Stimulated activated CD4-positive, alpha-beta T cell treated with anti-CD3 and anti-CD28 coated beads, Interleukin-2, amount 100 ng/mL, for 48 hours (primary cell): ENCODE measurements around the gene CTDSPL.

Experiments
- DNase-seq, 2 donors: peaks; one replicate each; pipeline ENCODE4 v3.0.0-alpha.2; 2020

The CTDSPL gene

DNA sequence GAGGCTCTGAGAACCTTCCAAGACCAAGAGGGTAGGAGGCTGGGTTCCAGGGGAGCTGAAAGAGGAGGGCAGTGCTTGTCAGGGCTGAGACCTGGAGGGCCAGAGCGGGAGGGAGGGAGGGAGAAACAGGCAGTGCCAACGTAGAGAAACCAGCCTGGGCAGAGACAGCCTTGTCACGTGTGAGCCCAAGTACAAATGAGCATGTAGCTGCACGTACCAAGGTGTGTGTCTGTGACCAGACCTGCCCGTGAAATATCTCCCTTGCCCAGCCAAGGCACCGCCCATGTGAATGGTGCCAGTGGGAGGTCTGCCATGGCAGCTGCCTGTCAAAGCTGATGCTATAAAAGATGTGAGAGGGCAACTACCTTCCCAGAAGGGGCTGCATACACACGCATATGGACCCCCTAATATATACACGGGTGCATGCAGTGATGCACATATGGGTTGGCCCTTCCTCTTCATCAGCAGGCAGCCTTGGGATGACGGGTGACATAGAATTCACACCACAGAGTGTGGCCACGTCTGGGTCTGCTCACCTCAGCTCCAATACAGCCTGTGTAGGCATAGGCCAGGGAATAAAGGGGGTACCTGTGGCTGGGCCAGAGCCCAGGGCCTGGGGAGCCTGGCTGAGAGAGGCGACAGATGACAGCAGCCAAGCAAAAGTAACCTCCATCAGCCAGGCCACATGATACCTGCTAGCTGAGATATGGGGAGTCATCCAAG, 7.8 kb upstream of the CTDSPL start:
- no peak for DNase-seq

DNA sequence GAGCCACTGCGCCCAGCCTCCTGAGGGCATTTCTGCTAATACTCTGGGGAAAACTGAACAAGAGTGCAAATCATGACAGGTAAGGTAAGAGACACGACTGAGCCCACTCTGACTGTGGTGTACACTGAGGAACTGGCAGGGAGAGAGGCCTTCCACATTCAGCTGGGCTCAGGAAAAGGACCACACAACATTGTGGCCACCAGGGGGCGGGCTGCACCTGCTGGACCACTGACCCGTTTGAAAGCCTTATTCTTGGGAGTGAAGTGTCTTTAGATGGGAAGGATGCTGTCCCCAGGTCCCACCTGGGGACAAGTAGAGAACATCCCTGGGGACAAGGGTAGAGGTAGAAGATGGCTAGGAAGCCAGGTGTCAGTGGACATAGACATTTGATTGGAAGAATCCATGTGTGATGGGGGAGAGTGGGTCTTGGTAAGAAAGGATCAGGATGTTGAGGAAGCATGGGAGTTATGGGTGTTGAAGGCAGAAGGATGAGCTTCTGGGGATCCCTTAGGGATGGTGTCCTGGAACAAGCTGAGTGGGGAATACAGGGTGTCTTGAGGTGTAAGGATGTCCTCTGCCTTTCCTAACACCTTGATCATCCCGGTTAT, 6.2 kb upstream of the CTDSPL start:
- peak; percentile 78 to 82 for DNase-seq

GRCh38 chr3:37856381-37856780, 5.3 kb upstream of the CTDSPL start:
- DNase-seq = no peak

GRCh38 chr3:37858742-37859141, 2.9 kb upstream of the CTDSPL start:
- DNase-seq = no peak

DNA sequence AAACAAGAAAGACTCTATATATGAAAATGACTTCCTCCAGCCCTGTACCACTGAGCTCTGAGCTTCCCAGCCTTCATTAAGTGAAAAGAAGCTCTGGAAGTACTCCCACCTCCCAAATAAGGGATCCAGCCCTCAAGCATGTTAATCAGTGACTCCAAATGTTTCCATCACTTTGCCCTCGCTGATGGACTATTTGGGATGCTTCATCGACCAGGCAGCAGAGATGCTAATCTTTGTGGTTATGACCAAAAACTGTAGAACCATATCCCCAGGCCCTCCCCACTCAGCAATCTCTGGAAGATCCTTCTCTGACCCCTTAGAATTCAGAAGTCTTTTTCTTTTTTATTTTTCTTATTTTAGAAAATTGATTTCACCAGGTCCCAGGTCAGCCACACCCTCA, 2.3 kb upstream of the CTDSPL start:
- no peak for DNase-seq

- no peak for DNase-seq
Measured at GRCh38 chr3:37859908-37860199, 1.8 kb upstream of the CTDSPL start.

DNA sequence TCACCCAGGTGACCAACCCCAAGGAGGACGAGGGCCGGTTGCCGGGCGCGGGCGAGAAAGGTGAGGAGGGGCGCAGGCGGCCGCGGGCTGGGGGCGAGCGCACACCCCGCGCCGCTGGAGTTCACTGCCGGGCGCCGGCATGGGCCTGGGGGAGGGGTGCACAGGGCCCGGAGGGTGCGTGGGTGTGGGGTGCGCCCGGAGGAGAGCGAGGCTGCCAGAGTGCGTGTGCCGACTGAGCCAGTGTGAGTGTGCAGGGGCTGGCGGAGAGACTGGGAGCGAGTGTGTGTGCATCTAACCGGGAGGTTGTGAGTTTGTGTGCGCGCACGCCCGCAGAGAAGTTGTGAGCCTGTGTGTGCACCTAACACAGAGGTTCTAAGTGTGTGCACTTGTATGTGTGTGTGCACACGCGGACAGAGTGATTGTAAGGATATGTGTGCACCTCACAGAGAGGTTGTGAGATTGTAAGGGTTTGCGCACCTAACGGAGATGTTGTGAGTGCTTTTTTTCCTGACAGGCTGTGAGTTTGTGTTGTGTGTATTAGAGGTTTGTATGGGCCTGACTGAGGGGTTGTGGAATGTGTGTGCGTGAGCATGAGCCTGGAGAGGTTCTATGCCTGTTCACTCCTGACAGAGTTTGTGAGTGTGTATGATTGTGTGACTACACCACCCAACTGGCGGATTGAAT, 681 bp downstream of the CTDSPL start:
- peak; percentile 29 to 51 for DNase-seq

DNA sequence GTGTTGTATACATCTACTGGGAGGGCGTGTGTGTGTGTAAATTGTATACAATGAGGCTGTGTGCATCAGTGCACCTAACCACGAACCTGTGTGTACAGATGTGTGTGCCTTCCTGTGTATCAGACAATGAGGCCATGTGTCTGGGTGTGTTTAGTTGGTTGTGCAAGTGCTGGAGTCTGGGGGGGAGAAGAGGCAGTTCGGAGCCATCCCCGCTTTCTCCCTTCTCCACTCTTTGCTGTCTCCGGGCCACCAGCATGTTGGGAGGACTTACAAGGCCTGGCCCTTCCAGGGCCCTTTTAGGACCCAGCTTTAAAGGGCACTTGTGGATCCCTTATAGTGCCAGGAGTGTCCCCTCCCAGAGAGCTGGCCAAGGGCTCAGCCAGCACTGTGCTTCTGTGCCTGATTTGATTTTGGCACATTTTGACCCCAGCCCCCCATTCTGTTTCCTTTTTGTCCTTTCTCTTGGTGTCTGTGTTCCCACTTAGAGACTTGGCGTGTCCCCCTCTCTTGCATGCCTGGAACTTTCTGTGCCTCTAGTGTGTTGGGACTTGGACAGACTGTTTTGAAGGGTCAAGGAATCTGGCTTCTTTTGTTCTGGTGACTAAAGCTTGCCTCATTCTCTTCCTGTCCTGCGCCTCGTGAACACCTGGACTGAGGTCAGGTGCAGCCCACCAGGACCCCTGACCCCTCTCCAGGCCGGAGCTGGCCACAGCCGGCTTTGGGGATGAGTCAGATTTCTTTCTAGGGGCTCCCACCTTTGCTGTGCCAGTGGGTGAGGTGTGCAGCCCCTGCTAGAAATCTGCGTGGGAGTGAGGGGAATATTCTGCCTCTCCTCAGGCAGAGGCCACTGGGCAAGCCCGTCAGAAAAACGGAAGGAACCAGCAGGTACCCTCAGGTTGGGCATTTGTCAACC, 1.5 kb downstream of the CTDSPL start:
- no peak for DNase-seq

- no peak for DNase-seq
Measured at GRCh38 chr3:37863949-37864822, 2.5 kb downstream of the CTDSPL start.

GRCh38 chr3:37864904-37865303, 3.2 kb downstream of the CTDSPL start:
- DNase-seq = no peak

DNA sequence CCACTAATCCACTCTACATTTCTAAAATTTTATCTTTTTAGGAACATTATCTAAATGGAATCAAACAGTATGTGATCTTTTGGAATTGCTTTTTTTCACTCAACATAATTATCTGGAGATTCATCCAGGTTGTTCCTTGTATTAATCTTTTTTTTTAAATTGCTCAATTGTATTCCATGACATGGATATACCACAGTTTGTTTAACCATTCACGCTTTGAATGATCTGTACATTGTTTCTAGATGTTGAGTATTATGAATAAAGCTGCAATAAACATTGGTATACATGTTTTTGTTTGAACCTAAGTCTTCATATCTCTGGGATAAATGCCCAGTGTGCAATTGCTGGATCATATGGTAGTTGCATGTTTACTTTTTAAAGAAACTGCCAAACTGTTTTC, 5.5 kb downstream of the CTDSPL start:
- DNase-seq = no peak

DNA sequence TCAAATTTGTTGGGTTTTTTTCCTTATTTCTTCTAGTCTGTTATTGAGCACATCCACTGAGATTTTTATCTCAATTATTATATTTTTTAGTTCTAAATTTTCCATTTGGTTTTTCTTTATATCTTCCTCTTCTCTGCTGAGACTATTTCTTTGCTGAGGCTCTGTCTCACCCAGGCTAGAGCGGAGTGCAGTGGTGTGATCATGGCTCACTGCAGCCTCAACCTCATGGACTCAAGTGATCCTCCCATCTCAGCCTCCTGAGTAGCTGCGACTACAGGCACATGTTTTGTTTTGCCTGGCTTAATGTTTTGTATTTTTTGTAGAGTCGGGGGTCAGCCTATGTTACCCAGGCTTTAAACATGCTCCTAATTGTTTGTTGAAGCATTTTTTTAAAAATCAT, 10.2 kb downstream of the CTDSPL start:
- no peak for DNase-seq

DNA sequence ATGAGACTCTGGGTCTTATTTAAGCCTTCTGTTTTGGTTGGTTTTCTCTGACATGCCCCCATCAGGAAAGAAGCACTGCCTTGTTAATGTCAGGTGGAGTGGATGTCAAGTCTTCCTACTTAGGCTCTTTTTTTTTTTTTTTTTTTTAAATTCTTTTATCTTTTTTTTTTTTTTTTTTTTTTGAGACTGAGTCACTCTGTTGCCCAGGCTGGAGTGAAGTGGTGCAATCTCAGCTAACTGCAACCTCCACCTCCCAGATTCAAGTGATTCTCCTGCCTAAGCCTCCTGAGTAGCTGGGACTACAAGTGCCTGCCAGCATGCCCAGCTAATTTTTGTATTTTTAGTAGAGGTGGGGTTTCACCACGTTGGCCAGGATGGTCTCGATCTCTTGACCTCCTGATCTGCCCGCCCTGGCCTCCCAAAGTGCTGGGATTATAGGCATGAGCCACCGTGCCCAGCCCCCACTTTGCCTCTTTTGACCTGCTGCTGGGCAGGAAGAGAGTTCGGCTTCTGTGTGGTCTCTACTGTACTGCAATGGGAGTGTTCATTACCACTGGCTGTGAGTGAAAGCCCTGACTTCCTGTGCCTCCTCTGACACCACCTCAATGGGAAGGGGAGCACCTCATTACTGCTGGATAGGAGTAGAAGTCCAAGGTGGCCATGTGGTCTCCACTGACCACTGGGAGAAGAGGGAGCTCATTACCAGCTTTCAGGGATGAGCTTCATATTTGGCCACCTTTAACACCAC, 10.9 kb downstream of the CTDSPL start:
- DNase-seq = no peak

- no peak for DNase-seq
Measured at GRCh38 chr3:37876279-37876678, 14.6 kb downstream of the CTDSPL start.

- no peak for DNase-seq
Measured at GRCh38 chr3:37882711-37883110, 21.0 kb downstream of the CTDSPL start.

DNA sequence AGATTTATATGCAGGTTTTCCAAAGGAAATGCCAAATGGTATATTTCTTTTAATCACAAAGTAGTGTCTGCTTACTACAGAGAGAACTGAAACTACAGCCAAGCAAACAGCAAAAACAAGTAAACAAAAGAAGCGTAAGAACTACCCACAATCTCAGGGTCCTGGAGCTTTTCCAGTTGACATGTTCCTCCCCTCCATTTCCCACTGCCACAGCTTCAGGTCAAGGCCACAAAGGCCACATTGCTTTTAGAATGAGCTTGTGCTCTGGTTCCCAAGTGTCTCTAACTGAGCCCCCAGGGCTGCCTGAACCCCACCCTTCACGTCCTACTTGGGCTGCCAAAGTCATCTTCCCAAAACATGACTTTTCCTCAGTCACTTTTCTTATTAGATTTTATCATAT, 24.1 kb downstream of the CTDSPL start:
- DNase-seq = no peak

DNA sequence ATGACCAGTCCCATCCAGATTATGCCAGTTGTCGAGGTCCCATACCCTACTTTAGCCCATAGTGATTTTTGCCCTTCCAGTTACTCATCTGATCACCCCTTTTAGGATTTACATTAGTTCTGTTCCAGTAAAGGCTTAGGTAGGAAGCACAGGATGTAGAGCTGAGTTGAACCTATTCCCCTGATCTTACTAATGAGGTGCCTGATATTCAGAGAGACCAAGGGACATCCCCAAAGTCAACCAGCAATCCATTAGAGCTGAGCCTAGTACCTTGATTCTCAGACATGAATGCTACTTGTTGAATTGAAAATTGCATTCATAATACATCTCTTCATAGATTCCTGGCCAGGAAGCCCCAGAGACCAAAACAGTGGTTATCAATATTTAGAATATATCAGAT, 24.7 kb downstream of the CTDSPL start:
- no peak for DNase-seq

DNA sequence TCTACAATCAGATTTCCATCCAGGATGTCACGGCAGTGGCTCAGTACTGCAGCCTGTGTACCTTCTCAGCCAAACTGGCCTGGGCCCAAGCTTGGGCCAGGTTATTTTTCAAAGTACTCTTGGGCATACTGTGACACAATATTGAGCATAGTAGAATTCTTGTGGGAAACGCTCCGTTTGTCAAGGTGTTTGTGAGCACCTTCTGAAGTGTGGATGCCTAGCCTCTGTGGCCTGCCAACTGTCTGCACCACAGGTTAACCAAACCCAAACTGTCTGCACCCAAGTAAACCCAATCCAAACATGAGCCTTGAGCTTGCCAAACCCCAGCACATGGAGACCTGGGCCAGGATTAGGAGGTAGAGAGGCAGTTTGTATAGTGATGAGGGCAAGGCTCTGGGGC, 25.4 kb downstream of the CTDSPL start:
- no peak for DNase-seq

DNA sequence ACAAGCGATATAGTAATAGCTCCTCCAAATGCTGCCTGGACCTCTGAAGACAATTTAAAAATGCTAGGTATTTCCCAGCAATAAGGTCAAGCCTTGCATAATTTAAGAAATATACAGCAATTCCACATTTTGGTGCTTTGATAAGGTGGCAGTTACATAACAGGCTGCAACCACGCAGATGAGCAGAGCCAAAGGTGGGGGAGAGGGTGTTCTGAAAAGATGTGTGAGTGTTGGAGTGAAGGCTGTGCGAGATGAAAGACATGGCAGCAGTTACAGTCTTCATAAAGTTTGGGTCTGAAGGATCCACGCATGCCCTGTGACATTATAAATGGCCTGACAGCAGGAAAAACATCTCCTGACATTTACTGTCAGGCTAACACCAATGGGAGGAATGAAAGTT, 26.1 kb downstream of the CTDSPL start:
- DNase-seq = no peak

DNA sequence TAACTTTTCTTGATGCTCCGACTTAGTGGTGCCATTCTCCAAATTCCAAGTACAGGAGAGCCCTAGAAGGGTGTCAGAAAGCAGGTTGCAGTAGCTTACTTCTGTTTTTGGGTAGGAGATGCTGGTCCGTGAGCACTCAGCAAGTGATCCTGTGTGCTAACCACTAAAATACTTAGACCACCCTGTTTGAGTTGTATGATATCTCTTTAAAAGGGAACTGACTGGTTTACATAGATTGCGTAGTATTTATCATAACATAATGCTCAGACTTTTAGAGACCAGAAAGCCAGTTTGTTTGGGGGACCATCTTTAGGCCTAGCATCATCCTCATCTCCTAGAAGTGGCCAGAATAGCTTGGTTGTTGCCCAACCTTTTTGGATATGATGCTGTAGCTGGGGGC, 26.7 kb downstream of the CTDSPL start:
- no peak for DNase-seq

GRCh38 chr3:37890522-37890921, 28.8 kb downstream of the CTDSPL start:
- no peak for DNase-seq

- no peak for DNase-seq
Measured at GRCh38 chr3:37891227-37891626, 29.5 kb downstream of the CTDSPL start.
